ENCODE measurements around the gene CBS.
"Not testable (repeated sequence)": the region's sequence is repeated elsewhere in the genome, so short reads cannot be mapped to it uniquely, and the experiment has no call there.

CBS gene

DNA sequence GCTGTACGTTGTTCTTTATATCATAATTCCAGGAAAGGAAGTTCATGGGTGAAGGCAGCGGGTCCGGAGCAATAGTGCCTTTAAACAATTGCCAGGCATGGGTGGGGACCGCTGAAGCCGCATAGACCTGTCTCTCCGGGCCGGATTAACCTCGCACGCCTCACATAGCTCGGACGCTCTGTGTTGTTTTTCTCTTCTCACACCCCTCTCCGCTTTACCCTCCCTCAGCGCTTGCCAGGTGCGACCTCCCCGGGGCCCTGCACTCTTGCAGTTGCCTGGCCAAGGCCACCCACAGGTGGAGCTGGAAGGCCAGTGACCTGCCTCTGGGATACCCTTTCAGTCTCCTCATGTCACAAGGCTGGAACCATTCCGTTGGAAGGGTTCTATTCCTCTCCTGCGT, 32.5 kb upstream of the CBS start:
- H3K27me3 ChIP-seq (ENCODE audit: control insufficient read depth in 3 of 3, insufficient read depth in 3 of 3, low read depth in 1 of 3, low read length in 3 of 3); H3K23ac ChIP-seq (ENCODE audit: low read depth, low read length, poor library complexity); H4K91ac ChIP-seq (ENCODE audit: low read depth, low read length, poor library complexity); H2AFZ ChIP-seq (ENCODE audit: low read length); H2BK5ac ChIP-seq (ENCODE audit: low read length); DNase-seq (ENCODE audit: low spot score); H3K79me1 ChIP-seq (ENCODE audit: low read depth, low read length); H3K18ac ChIP-seq (ENCODE audit: low read length); H2AK5ac ChIP-seq (ENCODE audit: low read depth, low read length); H3K4me2 ChIP-seq (ENCODE audit: insufficient read depth, low read length, poor library complexity, severe bottlenecking); H3K9ac ChIP-seq (ENCODE audit: low read depth, low read length, poor library complexity); H2BK15ac ChIP-seq (ENCODE audit: low read length); H3K27ac ChIP-seq (replicated peaks; ENCODE audit: low read length); H3K14ac ChIP-seq (ENCODE audit: low read length); H3K9me3 ChIP-seq (replicated peaks in 1 of 2; ENCODE audit: control insufficient read depth in 2 of 2, insufficient read depth in 1 of 2, low read depth in 1 of 2, low read length in 2 of 2); H3K4me1 ChIP-seq (ENCODE audit: control insufficient read depth in 2 of 2, insufficient read depth in 1 of 2, low read depth in 1 of 2, low read length in 2 of 2); H2BK120ac ChIP-seq (ENCODE audit: low read depth, low read length); H2BK12ac ChIP-seq (ENCODE audit: low read length); H4K8ac ChIP-seq (ENCODE audit: low read depth, low read length); H3K4me3 ChIP-seq (ENCODE audit: low read length in 2 of 2); H3K4ac ChIP-seq (ENCODE audit: low read length); H3K36me3 ChIP-seq (replicated peaks in 1 of 2; ENCODE audit: control insufficient read depth in 2 of 2, insufficient read depth in 2 of 2, low read length in 2 of 2): not testable (repeated sequence)
- no CpG with 5 or more reads among the region's 17 CpGs for WGBS, 2 donors (ENCODE audit: extremely low coverage in 2 of 2, insufficient read length in 2 of 2, insufficient replicate concordance in 1 of 2)

DNA sequence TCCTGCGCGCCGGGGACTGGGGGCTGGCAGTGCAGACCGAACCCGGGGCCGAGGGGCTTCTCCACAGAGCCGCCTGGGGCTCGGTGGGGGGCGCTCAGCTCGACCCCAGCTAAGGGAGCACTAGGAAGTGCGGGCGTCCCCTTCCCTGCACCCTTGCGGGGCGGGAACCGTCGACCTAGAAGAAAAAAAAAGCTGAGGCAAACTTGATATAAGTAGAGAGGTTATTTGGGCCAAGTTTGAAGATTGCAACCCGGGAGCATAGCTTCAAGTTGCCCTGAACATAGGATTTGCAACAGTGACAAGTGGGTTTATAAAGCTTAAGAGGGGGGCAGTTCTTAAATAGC, 32.1 kb upstream of the CBS start:
- H3K27ac ChIP-seq (replicated peaks; ENCODE audit: low read length); H2BK15ac ChIP-seq (ENCODE audit: low read length); H2BK12ac ChIP-seq (ENCODE audit: low read length); H3K79me1 ChIP-seq (ENCODE audit: low read depth, low read length); H2BK5ac ChIP-seq (ENCODE audit: low read length); H2AFZ ChIP-seq (ENCODE audit: low read length); H3K23ac ChIP-seq (ENCODE audit: low read depth, low read length, poor library complexity); H3K18ac ChIP-seq (ENCODE audit: low read length); H4K91ac ChIP-seq (ENCODE audit: low read depth, low read length, poor library complexity); H3K36me3 ChIP-seq (replicated peaks in 1 of 2; ENCODE audit: control insufficient read depth in 2 of 2, insufficient read depth in 2 of 2, low read length in 2 of 2); H3K4me3 ChIP-seq (ENCODE audit: low read length in 2 of 2); H3K4ac ChIP-seq (ENCODE audit: low read length); H4K8ac ChIP-seq (ENCODE audit: low read depth, low read length); H3K4me2 ChIP-seq (ENCODE audit: insufficient read depth, low read length, poor library complexity, severe bottlenecking); H3K14ac ChIP-seq (ENCODE audit: low read length); H2BK120ac ChIP-seq (ENCODE audit: low read depth, low read length); H3K9ac ChIP-seq (ENCODE audit: low read depth, low read length, poor library complexity); H3K9me3 ChIP-seq (replicated peaks in 1 of 2; ENCODE audit: control insufficient read depth in 2 of 2, insufficient read depth in 1 of 2, low read depth in 1 of 2, low read length in 2 of 2); H2AK5ac ChIP-seq (ENCODE audit: low read depth, low read length); H3K4me1 ChIP-seq (ENCODE audit: control insufficient read depth in 2 of 2, insufficient read depth in 1 of 2, low read depth in 1 of 2, low read length in 2 of 2); H3K27me3 ChIP-seq (ENCODE audit: control insufficient read depth in 3 of 3, insufficient read depth in 3 of 3, low read depth in 1 of 3, low read length in 3 of 3); DNase-seq (ENCODE audit: low spot score): not testable (repeated sequence)
- WGBS, 2 donors (ENCODE audit: extremely low coverage in 2 of 2, insufficient read length in 2 of 2, insufficient replicate concordance in 1 of 2) = no CpG with 5 or more reads among the region's 17 CpGs

DNA sequence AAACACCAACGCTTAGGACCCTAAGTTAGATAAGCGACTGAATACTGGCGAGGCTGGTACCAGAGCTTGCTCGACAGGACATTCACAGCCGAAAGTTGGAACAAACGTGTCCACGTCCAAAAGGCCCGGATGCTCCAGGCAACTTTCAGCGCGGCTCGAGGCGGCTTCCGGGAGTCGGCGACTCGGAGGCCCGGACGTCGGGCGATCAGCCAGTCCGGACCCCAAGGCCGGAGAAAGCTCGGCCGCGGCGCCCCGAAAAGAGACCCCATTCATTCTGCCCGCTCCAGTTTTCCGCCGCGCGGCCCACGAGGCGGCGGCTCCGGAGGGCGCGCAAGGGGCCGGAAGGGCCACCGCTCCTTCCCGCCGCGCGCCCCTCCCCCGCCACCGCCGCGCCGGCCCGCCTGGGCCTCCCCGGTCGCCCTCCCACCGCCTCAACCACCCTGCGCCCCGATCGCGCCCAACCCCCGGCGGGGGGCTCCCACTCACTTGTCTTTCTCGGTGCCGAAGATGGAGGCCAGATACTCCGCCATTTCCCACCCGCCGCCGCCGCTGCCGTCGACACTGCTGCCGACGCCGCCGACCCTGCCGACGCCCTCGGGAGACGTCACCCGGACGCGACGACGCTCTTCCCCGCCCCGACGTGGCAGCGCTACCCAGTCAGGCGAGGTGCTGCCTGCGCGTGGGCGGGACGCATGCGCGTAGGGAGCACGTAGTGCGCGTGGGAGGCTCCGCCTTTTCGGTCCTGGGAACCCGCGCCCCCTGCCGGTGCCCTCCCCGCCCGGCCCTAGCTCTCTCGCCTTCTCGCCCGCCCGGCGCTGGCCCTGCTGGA, 31.5 kb upstream of the CBS start, which contains the start of gene U2AF1:
Gene U2AF1 (minus strand): TSS at position 606 of the 829 bp plus-strand sequence. CDS start 76 bp downstream, at position 530.
- no CpG with 5 or more reads among the region's 107 CpGs for WGBS, 2 donors (ENCODE audit: extremely low coverage in 2 of 2, insufficient read length in 2 of 2, insufficient replicate concordance in 1 of 2)
- not testable (repeated sequence) for H3K27ac ChIP-seq (replicated peaks; ENCODE audit: low read length)

DNA sequence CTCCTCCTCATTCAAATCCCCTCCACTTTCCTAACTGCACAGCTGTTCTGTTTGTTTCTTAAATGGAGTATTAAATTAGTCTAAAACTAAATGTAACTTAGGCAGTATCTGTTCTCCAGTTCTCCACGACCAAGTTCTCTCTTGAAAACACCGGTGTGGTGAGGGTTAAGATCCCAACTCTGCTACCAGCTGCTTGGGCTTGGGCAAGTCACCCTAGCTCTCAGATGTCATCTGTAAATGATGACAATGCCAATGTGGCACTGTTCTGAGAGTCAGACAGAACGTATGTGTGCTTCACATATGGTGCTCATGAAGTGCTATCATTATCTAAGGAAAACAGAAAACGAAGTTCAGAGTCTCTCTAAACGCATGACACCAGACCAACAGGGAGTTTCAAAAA, 29.0 kb upstream of the CBS start:
- H2BK15ac ChIP-seq (ENCODE audit: low read length); H3K27ac ChIP-seq (replicated peaks; ENCODE audit: low read length); H3K23ac ChIP-seq (ENCODE audit: low read depth, low read length, poor library complexity); H3K27me3 ChIP-seq (ENCODE audit: control insufficient read depth in 3 of 3, insufficient read depth in 3 of 3, low read depth in 1 of 3, low read length in 3 of 3); H3K18ac ChIP-seq (ENCODE audit: low read length); H2BK120ac ChIP-seq (ENCODE audit: low read depth, low read length); H4K91ac ChIP-seq (ENCODE audit: low read depth, low read length, poor library complexity); H3K79me1 ChIP-seq (ENCODE audit: low read depth, low read length); DNase-seq (ENCODE audit: low spot score); H4K8ac ChIP-seq (ENCODE audit: low read depth, low read length); H3K4ac ChIP-seq (ENCODE audit: low read length); H3K4me2 ChIP-seq (ENCODE audit: insufficient read depth, low read length, poor library complexity, severe bottlenecking); H2BK12ac ChIP-seq (ENCODE audit: low read length); H3K4me3 ChIP-seq (ENCODE audit: low read length in 2 of 2); H3K36me3 ChIP-seq (replicated peaks in 1 of 2; ENCODE audit: control insufficient read depth in 2 of 2, insufficient read depth in 2 of 2, low read length in 2 of 2); H3K9ac ChIP-seq (ENCODE audit: low read depth, low read length, poor library complexity); H2AFZ ChIP-seq (ENCODE audit: low read length); H3K14ac ChIP-seq (ENCODE audit: low read length); H3K9me3 ChIP-seq (replicated peaks in 1 of 2; ENCODE audit: control insufficient read depth in 2 of 2, insufficient read depth in 1 of 2, low read depth in 1 of 2, low read length in 2 of 2); H3K4me1 ChIP-seq (ENCODE audit: control insufficient read depth in 2 of 2, insufficient read depth in 1 of 2, low read depth in 1 of 2, low read length in 2 of 2); H2BK5ac ChIP-seq (ENCODE audit: low read length); H2AK5ac ChIP-seq (ENCODE audit: low read depth, low read length): not testable (repeated sequence)
- no CpG with 5 or more reads among the region's 5 CpGs for WGBS, 2 donors (ENCODE audit: extremely low coverage in 2 of 2, insufficient read length in 2 of 2, insufficient replicate concordance in 1 of 2)

More for the DNA sequence above, 31.5 kb upstream of the CBS start, which contains the start of gene U2AF1:
- H2BK120ac ChIP-seq (ENCODE audit: low read depth, low read length); H3K9ac ChIP-seq (ENCODE audit: low read depth, low read length, poor library complexity); H2BK12ac ChIP-seq (ENCODE audit: low read length); H3K4me1 ChIP-seq (ENCODE audit: control insufficient read depth in 2 of 2, insufficient read depth in 1 of 2, low read depth in 1 of 2, low read length in 2 of 2); H3K79me1 ChIP-seq (ENCODE audit: low read depth, low read length); H3K9me3 ChIP-seq (replicated peaks in 1 of 2; ENCODE audit: control insufficient read depth in 2 of 2, insufficient read depth in 1 of 2, low read depth in 1 of 2, low read length in 2 of 2); H3K27me3 ChIP-seq (ENCODE audit: control insufficient read depth in 3 of 3, insufficient read depth in 3 of 3, low read depth in 1 of 3, low read length in 3 of 3); H3K4ac ChIP-seq (ENCODE audit: low read length); H3K4me2 ChIP-seq (ENCODE audit: insufficient read depth, low read length, poor library complexity, severe bottlenecking); H3K23ac ChIP-seq (ENCODE audit: low read depth, low read length, poor library complexity); H2BK15ac ChIP-seq (ENCODE audit: low read length); H3K14ac ChIP-seq (ENCODE audit: low read length); H4K8ac ChIP-seq (ENCODE audit: low read depth, low read length); H2AFZ ChIP-seq (ENCODE audit: low read length); H3K18ac ChIP-seq (ENCODE audit: low read length); H2BK5ac ChIP-seq (ENCODE audit: low read length); H2AK5ac ChIP-seq (ENCODE audit: low read depth, low read length); H3K36me3 ChIP-seq (replicated peaks in 1 of 2; ENCODE audit: control insufficient read depth in 2 of 2, insufficient read depth in 2 of 2, low read length in 2 of 2); H4K91ac ChIP-seq (ENCODE audit: low read depth, low read length, poor library complexity): not testable (repeated sequence)
- peak; percentile 1 for DNase-seq (ENCODE audit: low spot score)
- peak within 1 kb of the TSS; percentile 47 to 83 for H3K4me3 ChIP-seq (ENCODE audit: low read length in 2 of 2)

Measured in neuronal stem cell (in vitro differentiated cells).